GM18907 (cell line): ENCODE data around the gene ERCC6.

Experiments
- ATAC-seq: cut with Tn5 transposase; IDR thresholded peaks from one replicate; pipeline ENCODE4 v1.9.1; 2021; ENCODE audit warnings: mild to moderate bottlenecking, moderate library complexity; ENCODE audit not compliant: unreplicated experiment

The ERCC6 gene

GRCh38 chr10:49549640-49550346, 10.9 kb upstream of the ERCC6 start:
- no peak for ATAC-seq

- no peak for ATAC-seq
Observed at GRCh38 chr10:49543604-49544003, 4.7 kb upstream of the ERCC6 start.

- ATAC-seq = no peak
Observed at GRCh38 chr10:49542353-49542752, 3.4 kb upstream of the ERCC6 start.

- ATAC-seq = no peak
Observed at GRCh38 chr10:49541762-49542161, 2.8 kb upstream of the ERCC6 start.

- no peak for ATAC-seq
Observed at GRCh38 chr10:49540056-49540797, 1.3 kb upstream of the ERCC6 start.

GRCh38 chr10:49539320-49539885, 482 bp upstream of the ERCC6 start:
- ATAC-seq = peak; percentile 6

GRCh38 chr10:49534670-49535381, 4.1 kb downstream of the ERCC6 start:
- ATAC-seq = peak; percentile 60

- no peak for ATAC-seq
Observed at GRCh38 chr10:49532461-49532860, 6.5 kb downstream of the ERCC6 start.

GRCh38 chr10:49528977-49529506, 9.9 kb downstream of the ERCC6 start:
- no peak for ATAC-seq

GRCh38 chr10:49527850-49528249, 11.1 kb downstream of the ERCC6 start:
- no peak for ATAC-seq

GRCh38 chr10:49527061-49527460, 11.9 kb downstream of the ERCC6 start:
- no peak for ATAC-seq

- ATAC-seq = no peak
Observed at GRCh38 chr10:49526619-49527018, 12.3 kb downstream of the ERCC6 start.

- no peak for ATAC-seq
Observed at GRCh38 chr10:49524496-49524895, 14.4 kb downstream of the ERCC6 start.

- no peak for ATAC-seq
Observed at GRCh38 chr10:49523301-49523700, 15.6 kb downstream of the ERCC6 start.

GRCh38 chr10:49521062-49521461, 17.9 kb downstream of the ERCC6 start:
- ATAC-seq = no peak

- no peak for ATAC-seq
Observed at GRCh38 chr10:49520122-49520775, 18.7 kb downstream of the ERCC6 start.

GRCh38 chr10:49519717-49520116, 19.2 kb downstream of the ERCC6 start:
- no peak for ATAC-seq

GRCh38 chr10:49518982-49519578, 19.8 kb downstream of the ERCC6 start:
- ATAC-seq = no peak

GRCh38 chr10:49518566-49518965, 20.4 kb downstream of the ERCC6 start:
- no peak for ATAC-seq

GRCh38 chr10:49516216-49516970, 22.5 kb downstream of the ERCC6 start:
- ATAC-seq = no peak
